Gastroesophageal sphincter (tissue), 4 donors: ENCODE results near the gene MICALL1. TPM values are rescaled to one million over a fixed set of nuclear protein-coding genes. Genes with fewer than 3 reads are reported as not detected.

Source experiments
- ATAC-seq: fragments of 150-250 bp; one replicate; pipeline ENCODE4 v1.9.1; 2016; ENCODE audit warnings: mild to moderate bottlenecking, moderate library complexity
- H3K27ac ChIP-seq, 4 donors: fragments of 200-600 bp; sonication (generic) in 3 of 4; 1 replicate in 3 of 4; 2 replicates in 1 of 4; pipeline ENCODE4 v1.5.1; 2016 to 2019
- H3K27me3 ChIP-seq: fragments of 200-600 bp; sonication (generic); one replicate; pipeline ENCODE4 v1.5.1; 2019
- H3K36me3 ChIP-seq, 2 donors: fragments of 200-600 bp; sonication (generic); one replicate each; pipeline ENCODE4 v1.5.1; 2019; ENCODE audit warnings: control low read depth in 1 of 2
- H3K4me1 ChIP-seq, 3 donors: fragments of 200-600 bp; sonication (generic); 1 replicate in 2 of 3; 2 replicates in 1 of 3; pipeline ENCODE4 v1.5.1; 2016 to 2019; ENCODE audit warnings: control low read depth in 2 of 3
- H3K4me3 ChIP-seq, 2 donors: fragments of 200-600 bp; sonication (generic); one replicate each; pipeline ENCODE4 v1.5.1; 2019; ENCODE audit warnings: mild to moderate bottlenecking in 1 of 2, moderate library complexity in 1 of 2
- H3K9me3 ChIP-seq, 3 donors: fragments of 200-600 bp; sonication (generic); one replicate each; pipeline ENCODE4 v1.5.1; 2017 to 2019; ENCODE audit warnings: control low read depth in 2 of 3
- EP300 ChIP-seq: sonication (generic); formaldehyde crosslinking; IDR thresholded peaks from one replicate; pipeline ENCODE4 v1.6.1; 2017; ENCODE audit warnings: antibody characterized with exemption, mild to moderate bottlenecking
- POLR2A ChIP-seq, 2 donors: fragments of 450-650 bp; IDR thresholded peaks; one replicate each; pipeline ENCODE4 v1.6.1; 2017; ENCODE audit warnings: antibody characterized with exemption in 2 of 2, mild to moderate bottlenecking in 2 of 2, moderate library complexity in 1 of 2
- POLR2AphosphoS5 ChIP-seq: sonication (generic); formaldehyde crosslinking; IDR thresholded peaks from one replicate; pipeline ENCODE4 v1.6.1; 2017; ENCODE audit warnings: antibody characterized with exemption
- WGBS, 2 donors: methylation state at CpG; one replicate each; pipeline ENCODE4 v1.1.5; 2018; ENCODE audit warnings: low coverage in 1 of 2; 5-methylcytosine and 5-hydroxymethylcytosine counted together
- total RNA-seq, 4 donors: library from RNA; depleted of rRNA; stranded (reverse); fragments of >200 nt; gene quantifications; one replicate each; pipeline ENCODE4 v1.1.0, GENCODE V29; 2016
- TF ChIP-seq, protein P1 (sequence below), 4 experiments: fragments of 200-600 bp in 2 of 4; fragments of 450-650 bp in 2 of 4; sonication (generic) in 1 of 4; IDR thresholded peaks; one replicate each; pipeline ENCODE4 v1.5.1; 2017 to 2019; ENCODE audit warnings: antibody characterized with exemption in 4 of 4, mild to moderate bottlenecking in 2 of 4, moderate library complexity in 2 of 4

The MICALL1 gene
- total RNA-seq, 4 donors from 2014 or later: 46.9 to 132 (median 48.1) TPM

GRCh38 chr22:37925330-37925729 is 19.2 kb downstream of the MICALL1 start:
- peaks cover 0 to 98% of the 10 kb centered on the region in 2 donors for H3K36me3 ChIP-seq
- 43 to 48% methylated on average over 2 of the region's 3 CpGs for WGBS, 2 donors
- peak overlapping the region in 3 of 4 donors; percentile 51 to 78 (median 54) for H3K27ac ChIP-seq

DNA sequence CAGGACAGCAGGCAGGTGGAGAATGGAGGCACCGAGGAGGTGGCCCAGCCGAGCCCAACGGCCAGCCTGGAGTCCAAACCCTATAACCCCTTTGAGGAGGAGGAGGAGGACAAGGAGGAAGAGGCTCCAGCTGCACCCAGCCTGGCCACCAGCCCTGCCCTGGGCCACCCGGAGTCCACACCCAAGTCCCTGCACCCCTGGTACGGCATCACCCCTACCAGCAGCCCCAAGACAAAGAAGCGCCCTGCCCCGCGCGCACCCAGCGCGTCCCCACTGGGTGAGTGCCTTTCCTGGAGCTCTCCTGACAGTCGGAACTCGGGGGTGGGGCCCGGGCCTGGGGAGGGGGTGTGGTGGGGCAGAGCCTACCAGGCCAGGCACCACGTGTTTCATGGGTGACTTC is 19.7 kb downstream of the MICALL1 start:
- Histone ChIP-seq H3K27me3 (no peaks in the 10 kb centered on the region), H3K4me3 (no peak overlapping the region), H3K4me1 (peaks cover 0 to 42% (median 4%) of the 10 kb centered on the region in 3 donors), H3K9me3 (no peaks in the 10 kb centered on the region), H3K27ac (peak overlapping the region in 3 of 4 donors; percentile 51 to 78 (median 54)), H3K36me3 (peaks cover 0 to 98% of the 10 kb centered on the region in 2 donors)
- TF ChIP-seq EP300 (no peak), POLR2AphosphoS5 (no peak), POLR2A (IDR thresholded peaks at IDR 0.05) (no peak)
- TF ChIP-seq, protein P1, sequence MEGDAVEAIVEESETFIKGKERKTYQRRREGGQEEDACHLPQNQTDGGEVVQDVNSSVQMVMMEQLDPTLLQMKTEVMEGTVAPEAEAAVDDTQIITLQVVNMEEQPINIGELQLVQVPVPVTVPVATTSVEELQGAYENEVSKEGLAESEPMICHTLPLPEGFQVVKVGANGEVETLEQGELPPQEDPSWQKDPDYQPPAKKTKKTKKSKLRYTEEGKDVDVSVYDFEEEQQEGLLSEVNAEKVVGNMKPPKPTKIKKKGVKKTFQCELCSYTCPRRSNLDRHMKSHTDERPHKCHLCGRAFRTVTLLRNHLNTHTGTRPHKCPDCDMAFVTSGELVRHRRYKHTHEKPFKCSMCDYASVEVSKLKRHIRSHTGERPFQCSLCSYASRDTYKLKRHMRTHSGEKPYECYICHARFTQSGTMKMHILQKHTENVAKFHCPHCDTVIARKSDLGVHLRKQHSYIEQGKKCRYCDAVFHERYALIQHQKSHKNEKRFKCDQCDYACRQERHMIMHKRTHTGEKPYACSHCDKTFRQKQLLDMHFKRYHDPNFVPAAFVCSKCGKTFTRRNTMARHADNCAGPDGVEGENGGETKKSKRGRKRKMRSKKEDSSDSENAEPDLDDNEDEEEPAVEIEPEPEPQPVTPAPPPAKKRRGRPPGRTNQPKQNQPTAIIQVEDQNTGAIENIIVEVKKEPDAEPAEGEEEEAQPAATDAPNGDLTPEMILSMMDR (IDR thresholded peaks at IDR 0.05): no peak
- no CpG with 5 or more reads among the region's 15 CpGs for WGBS, 2 donors
- no peak for ATAC-seq

More at GRCh38 chr22:37925330-37925729, 19.2 kb downstream of the MICALL1 start:
- Histone ChIP-seq H3K4me3 (no peak overlapping the region), H3K27me3 (no peaks in the 10 kb centered on the region), H3K9me3 (no peaks in the 10 kb centered on the region), H3K4me1 (peaks cover 0 to 38% (median 3%) of the 10 kb centered on the region in 3 donors)
- TF ChIP-seq POLR2A (IDR thresholded peaks at IDR 0.05) (no peak), POLR2AphosphoS5 (no peak), EP300 (no peak)
- TF ChIP-seq, protein P1 (IDR thresholded peaks at IDR 0.05): no peak
- ATAC-seq: no peak

GRCh38 chr22:37926358-37926757 is 20.3 kb downstream of the MICALL1 start:
- no peak for ATAC-seq

DNA sequence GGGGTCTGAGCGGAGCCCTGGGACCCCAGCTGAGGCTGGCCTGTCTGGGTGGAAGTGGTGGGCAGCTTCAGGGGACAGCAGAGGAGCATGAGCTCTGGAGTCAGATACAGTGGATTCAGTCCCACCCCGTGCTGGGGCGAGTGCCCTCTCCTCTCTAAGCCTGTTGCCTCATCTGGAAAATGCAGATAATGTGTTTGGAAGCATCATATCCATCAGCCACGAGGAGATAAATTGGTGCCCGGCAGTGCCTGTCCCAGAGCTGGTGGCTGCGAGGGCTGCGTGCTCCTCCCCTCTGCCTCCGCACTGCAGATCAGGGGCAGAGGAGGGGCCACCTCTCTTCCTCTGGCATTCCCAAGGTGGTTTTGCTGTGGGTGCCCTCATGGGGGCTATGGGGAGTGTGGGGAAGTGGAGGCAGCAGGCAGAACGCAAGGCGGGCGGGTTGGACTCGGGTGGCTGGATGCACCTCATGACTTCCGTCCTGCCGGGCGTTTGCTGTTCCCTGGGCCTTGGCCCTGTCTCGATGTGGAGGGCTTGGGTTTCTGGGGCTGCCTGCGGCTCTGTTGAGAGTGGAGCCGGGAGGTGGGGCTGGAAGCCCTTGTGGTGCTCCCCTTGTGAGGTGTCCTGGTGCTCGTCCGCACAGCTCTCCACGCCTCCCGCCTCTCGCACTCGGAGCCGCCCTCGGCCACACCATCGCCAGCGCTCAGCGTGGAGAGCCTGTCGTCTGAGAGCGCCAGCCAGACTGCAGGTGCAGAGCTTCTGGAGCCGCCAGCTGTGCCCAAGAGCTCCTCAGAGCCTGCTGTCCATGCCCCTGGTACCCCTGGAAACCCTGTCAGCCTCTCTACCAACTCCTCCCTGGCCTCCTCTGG is 20.9 kb downstream of the MICALL1 start:
- TF ChIP-seq POLR2AphosphoS5: no peak
- TF ChIP-seq POLR2A (IDR thresholded peaks at IDR 0.05): no peak
- no peak for TF ChIP-seq EP300
- TF ChIP-seq, protein P1 (IDR thresholded peaks at IDR 0.05): no peak
- Histone ChIP-seq H3K4me3 (no peak overlapping the region), H3K27me3 (no peaks in the 10 kb centered on the region), H3K27ac (peak overlapping the region in 3 of 4 donors; percentile 51 to 78 (median 54)), H3K36me3 (peaks cover 0 to 98% of the 10 kb centered on the region in 2 donors), H3K9me3 (no peaks in the 10 kb centered on the region), H3K4me1 (peaks cover 0 to 46% (median 4%) of the 10 kb centered on the region in 3 donors)
- 69 to 100% methylated on average over 1 to 7 of the region's 32 CpGs for WGBS, 2 donors
- no peak for ATAC-seq

More at GRCh38 chr22:37926358-37926757, 20.3 kb downstream of the MICALL1 start:
- no CpG with 5 or more reads among the region's 7 CpGs for WGBS, 2 donors
- H3K4me3 ChIP-seq: no peak overlapping the region
- H3K9me3 ChIP-seq: no peaks in the 10 kb centered on the region
- H3K36me3 ChIP-seq: peaks cover 0 to 98% of the 10 kb centered on the region in 2 donors
- peak overlapping the region in 3 of 4 donors; percentile 51 to 78 (median 54) for H3K27ac ChIP-seq
- no peaks in the 10 kb centered on the region for H3K27me3 ChIP-seq
- peaks cover 0 to 48% (median 4%) of the 10 kb centered on the region in 3 donors for H3K4me1 ChIP-seq
- TF ChIP-seq POLR2A (IDR thresholded peaks at IDR 0.05) (no peak), POLR2AphosphoS5 (no peak), EP300 (no peak)
- TF ChIP-seq, protein P1 (IDR thresholded peaks at IDR 0.05): no peak
